H9 (cell line): ENCODE data around the gene BMERB1. TPM values are rescaled to one million over a fixed set of nuclear protein-coding genes. Genes with fewer than 3 reads are reported as not detected.

Experiments used
- DNase-seq: peaks from one replicate; pipeline ENCODE4 v3.0.0-alpha.2; 2017
- H2AFZ ChIP-seq: one replicate; pipeline ENCODE4 v1.6.1; 2013; ENCODE audit warnings: mild to moderate bottlenecking, low read length, control low read depth, moderate library complexity
- H2AK5ac ChIP-seq: 2 replicates; pipeline ENCODE4 v1.6.1; 2013; ENCODE audit warnings: low read length, control low read depth, mixed read lengths; ENCODE audit not compliant: insufficient read length
- H2BK120ac ChIP-seq: one replicate; pipeline ENCODE4 v1.6.1; 2013; ENCODE audit warnings: low read depth, mild to moderate bottlenecking, low read length, control low read depth, inconsistent platforms; ENCODE audit not compliant: poor library complexity, severe bottlenecking
- H2BK12ac ChIP-seq: 2 replicates; pipeline ENCODE4 v1.6.1; 2013; ENCODE audit warnings: low read length, control low read depth, mixed read lengths, low read depth; ENCODE audit not compliant: insufficient read length
- H2BK15ac ChIP-seq: 2 replicates; pipeline ENCODE4 v1.6.1; 2013; ENCODE audit warnings: low read depth, low read length, control low read depth
- H2BK20ac ChIP-seq: one replicate; pipeline ENCODE4 v1.6.1; 2013; ENCODE audit warnings: low read depth, mild to moderate bottlenecking, low read length, control low read depth, inconsistent platforms; ENCODE audit not compliant: poor library complexity, severe bottlenecking
- H2BK5ac ChIP-seq: 2 replicates; pipeline ENCODE4 v1.6.1; 2013; ENCODE audit warnings: low read length, control low read depth, mixed read lengths; ENCODE audit not compliant: insufficient read length
- H3K14ac ChIP-seq: 2 replicates; pipeline ENCODE4 v1.6.1; 2013; ENCODE audit warnings: low read length, control low read depth; ENCODE audit not compliant: insufficient read depth
- H3K18ac ChIP-seq: 2 replicates; pipeline ENCODE4 v1.6.1; 2013; ENCODE audit warnings: low read depth, mild to moderate bottlenecking, mixed read lengths, low read length, control low read depth; ENCODE audit not compliant: insufficient read length
- H3K23ac ChIP-seq: 2 replicates; pipeline ENCODE4 v1.6.1; 2013; ENCODE audit warnings: low read length, control low read depth, mixed read lengths, low read depth; ENCODE audit not compliant: insufficient read length
- H3K23me2 ChIP-seq: 2 replicates; pipeline ENCODE4 v1.6.1; 2013; ENCODE audit warnings: low read depth, mild to moderate bottlenecking, mixed read lengths, low read length, control low read depth; ENCODE audit not compliant: insufficient read length, poor library complexity, severe bottlenecking
- H3K27ac ChIP-seq: 2 replicates; pipeline ENCODE4 v1.5.1; 2013; ENCODE audit warnings: low read length, control low read depth, mixed read lengths, low read depth; ENCODE audit not compliant: insufficient read length
- H3K27me3 ChIP-seq: 2 replicates; pipeline ENCODE4 v1.6.1; 2013; ENCODE audit warnings: low read length, control low read depth, inconsistent platforms; ENCODE audit not compliant: insufficient read depth
- H3K4ac ChIP-seq: 2 replicates; pipeline ENCODE4 v1.6.1; 2013; ENCODE audit warnings: low read depth, mild to moderate bottlenecking, control low read depth, inconsistent platforms, low read length, moderate library complexity
- H3K4me1 ChIP-seq: 2 replicates; pipeline ENCODE4 v1.6.1; 2013; ENCODE audit warnings: low read length, control low read depth, inconsistent platforms; ENCODE audit not compliant: insufficient read depth
- H3K4me2 ChIP-seq: 2 replicates; pipeline ENCODE4 v1.6.1; 2013; ENCODE audit warnings: low read length, control low read depth, mixed read lengths; ENCODE audit not compliant: insufficient read length, insufficient read depth
- H3K56ac ChIP-seq: 2 replicates; pipeline ENCODE4 v1.6.1; 2013; ENCODE audit warnings: low read depth, mild to moderate bottlenecking, mixed read lengths, low read length, control low read depth; ENCODE audit not compliant: insufficient read length
- H3K79me1 ChIP-seq: 2 replicates; pipeline ENCODE4 v1.6.1; 2013; ENCODE audit warnings: low read depth, mild to moderate bottlenecking, moderate library complexity, low read length, control low read depth, inconsistent platforms; ENCODE audit not compliant: insufficient read depth, poor library complexity, severe bottlenecking
- H3K79me2 ChIP-seq: 2 replicates; pipeline ENCODE4 v1.6.1; 2013; ENCODE audit warnings: low read length, control low read depth, inconsistent platforms; ENCODE audit not compliant: insufficient read depth
- H3K9ac ChIP-seq: 2 replicates; pipeline ENCODE4 v1.6.1; 2013; ENCODE audit warnings: low read length, control low read depth, mixed read lengths; ENCODE audit not compliant: insufficient read length; ENCODE audit errors: extremely low read depth
- H3K9me3 ChIP-seq: one replicate; pipeline ENCODE4 v1.6.1; 2013; ENCODE audit warnings: low read depth, low read length, inconsistent platforms; ENCODE audit not compliant: control insufficient read depth
- H3T11ph ChIP-seq: one replicate; pipeline ENCODE4 v1.6.1; 2013; ENCODE audit warnings: mild to moderate bottlenecking, low read length, control low read depth, inconsistent platforms
- H4K20me1 ChIP-seq: one replicate; pipeline ENCODE4 v1.6.1; 2013; ENCODE audit not compliant: control insufficient read depth, insufficient read length, insufficient read depth
- H4K5ac ChIP-seq: 2 replicates; pipeline ENCODE4 v1.6.1; 2013; ENCODE audit warnings: low read depth, mild to moderate bottlenecking, mixed read lengths, low read length, control low read depth; ENCODE audit not compliant: insufficient read length
- H4K8ac ChIP-seq: replicated peaks from 2 replicates; pipeline ENCODE4 v1.6.1; 2013; ENCODE audit warnings: low read length, control low read depth, mixed read lengths, low read depth; ENCODE audit not compliant: insufficient read length
- H4K91ac ChIP-seq: 2 replicates; pipeline ENCODE4 v1.6.1; 2013; ENCODE audit warnings: low read depth, mild to moderate bottlenecking, moderate library complexity, mixed read lengths, low read length, control low read depth; ENCODE audit not compliant: insufficient read length
- H3K27ac Mint-ChIP-seq, 3 experiments: 2 replicates in 2 of 3; 3 replicates in 1 of 3; pipeline ENCODE4 v1.8.0; 2020 to 2021; ENCODE audit warnings: mixed read lengths in 3 of 3, mild to moderate bottlenecking in 1 of 3, moderate library complexity in 1 of 3
- H3K27me3 Mint-ChIP-seq: 2 replicates; pipeline ENCODE4 v1.8.0; 2021; ENCODE audit warnings: low read depth, mild to moderate bottlenecking, moderate library complexity, mixed read lengths
- H3K36me3 Mint-ChIP-seq, 3 experiments: 2 replicates in 2 of 3; 3 replicates in 1 of 3; pipeline ENCODE4 v1.8.0; 2020 to 2021; ENCODE audit warnings: low read depth in 3 of 3, mixed read lengths in 3 of 3; ENCODE audit not compliant: insufficient read depth in 1 of 3
- H3K4me1 Mint-ChIP-seq, 2 experiments: 2 replicates each; pipeline ENCODE4 v1.8.0; 2020; ENCODE audit warnings: mixed read lengths in 2 of 2
- H3K4me3 Mint-ChIP-seq, 2 experiments: 2 replicates in 1 of 2; 3 replicates in 1 of 2; pipeline ENCODE4 v1.8.0; 2020 to 2021; ENCODE audit warnings: mild to moderate bottlenecking in 2 of 2, mixed read lengths in 2 of 2, moderate library complexity in 1 of 2
- H3K9me3 Mint-ChIP-seq, 2 experiments: 2 replicates in 1 of 2; 3 replicates in 1 of 2; pipeline ENCODE4 v1.8.0; 2020; ENCODE audit warnings: mild to moderate bottlenecking in 2 of 2, mixed read lengths in 2 of 2, moderate library complexity in 1 of 2
- WGBS: extraction: QIAGEN DNeasy Blood & Tissue Kit; methylation state at CpG from one replicate; pipeline ENCODE4 v1.1.7; 2013; ENCODE audit warnings: missing lambda C conversion rate, low lambda C conversion rate, mixed read lengths; ENCODE audit not compliant: insufficient read length; ENCODE audit errors: extremely low coverage; 5-methylcytosine and 5-hydroxymethylcytosine counted together
- total RNA-seq: library from RNA; stranded (reverse); gene quantifications from 2 replicates; pipeline ENCODE4 v1.2.1, GENCODE V29; 2021
- TF ChIP-seq, protein P1 (sequence below): fragments of 200-600 bp; sonication (generic); conservative IDR thresholded peaks from 3 replicates; pipeline ENCODE4 v1.8.0; 2021; ENCODE audit warnings: antibody characterized with exemption, mild to moderate bottlenecking

Gene BMERB1
- total RNA-seq, 1 experiment from 2014 or later = 19.5 TPM

GRCh38 chr16:15631730-15632409 is 197.5 kb downstream of the BMERB1 start:
- no peak overlapping the region for H2AFZ ChIP-seq
- no peak overlapping the region for H2BK15ac ChIP-seq
- no peak overlapping the region for H2BK20ac ChIP-seq
- H3K9ac ChIP-seq = no peak overlapping the region
- H3T11ph ChIP-seq = no peak overlapping the region
- H2AK5ac ChIP-seq = no peak overlapping the region
- H3K9me3 ChIP-seq = no peaks in the 10 kb centered on the region
- no peak overlapping the region for H3K23ac ChIP-seq
- no peak overlapping the region for H2BK120ac ChIP-seq
- no peaks in the 10 kb centered on the region for H4K20me1 ChIP-seq
- H2BK12ac ChIP-seq = no peak overlapping the region
- H3K14ac ChIP-seq = no peak overlapping the region
- H3K23me2 ChIP-seq = no peaks in the 10 kb centered on the region
- no peaks in the 10 kb centered on the region for H3K79me2 ChIP-seq
- no CpG with 5 or more reads among the region's 2 CpGs for WGBS
- H4K91ac ChIP-seq = no peak overlapping the region
- Mint-ChIP-seq H3K4me1 (no peaks in the 10 kb centered on the region), H3K9me3 (no peaks in the 10 kb centered on the region), H3K27me3 (no peaks in the 10 kb centered on the region), H3K36me3 (peaks cover 31 to 66% (median 57%) of the 10 kb centered on the region in 3 experiments; a peak in 6 of 7 replicates), H3K27ac (no peak overlapping the region), H3K4me3 (no peak overlapping the region)
- H3K56ac ChIP-seq = no peak overlapping the region
- no peak overlapping the region for H4K8ac ChIP-seq
- H3K79me1 ChIP-seq = no peaks in the 10 kb centered on the region
- H3K4me1 ChIP-seq = no peaks in the 10 kb centered on the region
- no peak overlapping the region for H4K5ac ChIP-seq
- H3K27me3 ChIP-seq = no peaks in the 10 kb centered on the region
- TF ChIP-seq, protein P1, sequence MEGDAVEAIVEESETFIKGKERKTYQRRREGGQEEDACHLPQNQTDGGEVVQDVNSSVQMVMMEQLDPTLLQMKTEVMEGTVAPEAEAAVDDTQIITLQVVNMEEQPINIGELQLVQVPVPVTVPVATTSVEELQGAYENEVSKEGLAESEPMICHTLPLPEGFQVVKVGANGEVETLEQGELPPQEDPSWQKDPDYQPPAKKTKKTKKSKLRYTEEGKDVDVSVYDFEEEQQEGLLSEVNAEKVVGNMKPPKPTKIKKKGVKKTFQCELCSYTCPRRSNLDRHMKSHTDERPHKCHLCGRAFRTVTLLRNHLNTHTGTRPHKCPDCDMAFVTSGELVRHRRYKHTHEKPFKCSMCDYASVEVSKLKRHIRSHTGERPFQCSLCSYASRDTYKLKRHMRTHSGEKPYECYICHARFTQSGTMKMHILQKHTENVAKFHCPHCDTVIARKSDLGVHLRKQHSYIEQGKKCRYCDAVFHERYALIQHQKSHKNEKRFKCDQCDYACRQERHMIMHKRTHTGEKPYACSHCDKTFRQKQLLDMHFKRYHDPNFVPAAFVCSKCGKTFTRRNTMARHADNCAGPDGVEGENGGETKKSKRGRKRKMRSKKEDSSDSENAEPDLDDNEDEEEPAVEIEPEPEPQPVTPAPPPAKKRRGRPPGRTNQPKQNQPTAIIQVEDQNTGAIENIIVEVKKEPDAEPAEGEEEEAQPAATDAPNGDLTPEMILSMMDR = no peak
- H2BK5ac ChIP-seq = no peak overlapping the region
- no peak overlapping the region for H3K4me2 ChIP-seq
- H3K4ac ChIP-seq = no peak overlapping the region
- no peak for DNase-seq
- no peak overlapping the region for H3K27ac ChIP-seq
- H3K18ac ChIP-seq = no peak overlapping the region
